Stimulated activated CD8-positive, alpha-beta memory T cell treated with anti-CD3 and anti-CD28 coated beads, Interleukin-7, amount 100 ng/mL, for 1 hour (primary cell): Measurements from ENCODE around the gene MARCHF7.

Source experiments
- DNase-seq, 2 donors: peaks; one replicate each; pipeline ENCODE4 v3.0.0-alpha.2; 2020; ENCODE audit warnings: low read depth in 2 of 2

Gene MARCHF7

GRCh38 chr2:159759577-159759976 lies 47.3 kb downstream of the MARCHF7 start:
- no peak for DNase-seq

DNA sequence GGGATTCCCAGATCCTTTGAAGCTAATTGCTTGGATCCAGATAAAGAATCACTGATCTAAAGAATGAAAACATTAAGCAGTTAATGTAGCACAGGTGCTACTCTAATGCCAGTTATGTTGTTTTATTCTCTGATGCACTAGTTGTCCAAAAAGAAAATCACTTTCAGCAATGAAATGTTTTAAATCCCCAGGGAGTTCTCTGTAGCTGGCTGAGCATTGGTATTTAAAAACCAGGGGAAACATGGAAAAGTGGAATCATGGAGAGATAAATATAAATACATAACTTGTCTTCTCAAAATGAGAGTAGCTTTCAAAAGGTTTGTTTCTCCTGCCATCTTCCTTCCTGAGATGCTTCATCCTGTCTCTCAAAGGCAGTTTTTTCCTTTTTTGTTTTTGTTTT lies 48.0 kb downstream of the MARCHF7 start:
- DNase-seq, result no peak

GRCh38 chr2:159762075-159762474 lies 49.8 kb downstream of the MARCHF7 start:
- no peak for DNase-seq
